HepG2 (cell line): ENCODE results near the gene CEBPB. TPM values are rescaled to one million over a fixed set of nuclear protein-coding genes. Genes with fewer than 3 reads are reported as not detected.

Source experiments
- CEBPB ChIP-seq: IDR thresholded peaks from 2 replicates; pipeline ENCODE4 v1.6.1; 2011; ENCODE audit warnings: low read depth, low read length, improper control_type of control experiment, borderline replicate concordance
- CHCHD3 ChIP-seq: sonication (generic); formaldehyde crosslinking; IDR thresholded peaks from 2 replicates; pipeline ENCODE4 v1.8.0; 2022; ENCODE audit warnings: mild to moderate bottlenecking, missing genetic modification reagents, moderate library complexity
- FIP1L1 ChIP-seq: fragments of 200-400 bp; formaldehyde crosslinking; IDR thresholded peaks from 2 replicates; pipeline ENCODE4 v1.6.1; 2018; ENCODE audit warnings: low read depth, mild to moderate bottlenecking, low read length, moderate library complexity, borderline replicate concordance; ENCODE audit not compliant: insufficient read depth
- HNF4G ChIP-seq, 2 experiments: sonication (generic) in 1 of 2; formaldehyde crosslinking in 1 of 2; IDR thresholded peaks; 2 replicates each; pipeline versions ENCODE4 v1.4.0 to v1.6.1; 2011 to 2020; ENCODE audit warnings: borderline replicate concordance in 2 of 2, low read depth in 2 of 2, mild to moderate bottlenecking in 2 of 2, low read length in 1 of 2, missing genetic modification reagents in 1 of 2, moderate library complexity in 1 of 2
- IRF2 ChIP-seq: IDR thresholded peaks from 2 replicates; pipeline ENCODE4 v1.6.1; 2018; ENCODE audit warnings: missing genetic modification reagents, missing compliant biosample characterization
- KDM5B ChIP-seq: sonication (generic); formaldehyde crosslinking; IDR thresholded peaks from 2 replicates; pipeline ENCODE4 v1.4.0; 2020; ENCODE audit warnings: missing genetic modification reagents, mild to moderate bottlenecking, borderline replicate concordance
- KDM6A ChIP-seq: IDR thresholded peaks from 2 replicates; pipeline ENCODE4 v1.6.1; 2016; ENCODE audit warnings: low read depth
- KLF13 ChIP-seq: sonication (generic); formaldehyde crosslinking; IDR thresholded peaks from 2 replicates; pipeline ENCODE4 v1.4.0; 2020; ENCODE audit warnings: mild to moderate bottlenecking, missing genetic modification reagents
- KMT2A ChIP-seq: sonication (generic); formaldehyde crosslinking; IDR thresholded peaks from 2 replicates; pipeline ENCODE4 v1.4.0; 2020; ENCODE audit warnings: missing genetic modification reagents
- TAF15 ChIP-seq: fragments of 200-400 bp; formaldehyde crosslinking; IDR thresholded peaks from one replicate; pipeline ENCODE4 v1.6.1; 2018; ENCODE audit warnings: mild to moderate bottlenecking, low read depth, low read length; ENCODE audit not compliant: poor library complexity, severe bottlenecking
- TOE1 ChIP-seq: sonication (generic); formaldehyde crosslinking; IDR thresholded peaks from 2 replicates; pipeline ENCODE4 v1.4.0; 2020; ENCODE audit warnings: mild to moderate bottlenecking, missing genetic modification reagents
- XRCC5 ChIP-seq: fragments of 200-400 bp; formaldehyde crosslinking; optimal IDR thresholded peaks from 2 replicates; pipeline ENCODE3; 2017; ENCODE audit warnings: mild to moderate bottlenecking, low read length
- YEATS2 ChIP-seq: sonication (generic); formaldehyde crosslinking; IDR thresholded peaks from 2 replicates; pipeline ENCODE4 v1.4.0; 2020; ENCODE audit warnings: missing genetic modification reagents, borderline replicate concordance
- ZNF17 ChIP-seq: sonication (generic); formaldehyde crosslinking; IDR thresholded peaks from 2 replicates; pipeline ENCODE4 v1.5.0; 2020; ENCODE audit warnings: mild to moderate bottlenecking, missing genetic modification reagents
- ZNF30 ChIP-seq: sonication (generic); formaldehyde crosslinking; IDR thresholded peaks from 2 replicates; pipeline ENCODE4 v1.5.0; 2020; ENCODE audit warnings: mild to moderate bottlenecking, missing genetic modification reagents
- ZNF329 ChIP-seq: sonication (generic); formaldehyde crosslinking; IDR thresholded peaks from 2 replicates; pipeline ENCODE4 v1.9.0; 2021; ENCODE audit warnings: low read depth, mild to moderate bottlenecking, missing genetic modification reagents
- ZNF432 ChIP-seq: sonication (generic); formaldehyde crosslinking; IDR thresholded peaks from 2 replicates; pipeline ENCODE4 v1.5.0; 2020; ENCODE audit warnings: missing genetic modification reagents, mild to moderate bottlenecking, borderline replicate concordance
- ZNF468 ChIP-seq: sonication (generic); formaldehyde crosslinking; IDR thresholded peaks from 2 replicates; pipeline ENCODE4 v1.8.0; 2022; ENCODE audit warnings: mild to moderate bottlenecking, moderate library complexity, missing genetic modification reagents
- ZNF598 ChIP-seq: sonication (generic); formaldehyde crosslinking; IDR thresholded peaks from 2 replicates; pipeline ENCODE4 v1.5.1; 2020; ENCODE audit warnings: mild to moderate bottlenecking, missing genetic modification reagents, borderline replicate concordance
- ZNF652 ChIP-seq: IDR thresholded peaks from 2 replicates; pipeline ENCODE4 v1.6.1; 2016; ENCODE audit warnings: low read depth, borderline replicate concordance
- ZNF790 ChIP-seq: sonication (generic); formaldehyde crosslinking; IDR thresholded peaks from 2 replicates; pipeline ENCODE4 v1.8.0; 2022; ENCODE audit warnings: missing genetic modification reagents, mild to moderate bottlenecking, borderline replicate concordance
- ZNF841 ChIP-seq: sonication (generic); formaldehyde crosslinking; IDR thresholded peaks from 2 replicates; pipeline ENCODE4 v1.8.1; 2023; ENCODE audit warnings: missing genetic modification reagents, borderline replicate concordance
- polyA plus RNA-seq, 8 experiments: library from polyadenylated mRNA; depleted of rRNA in 3 of 8; stranded (reverse) in 7 of 8; unstranded in 1 of 8; fragments of >200 nt; fragmentation: Illumina TruSeq in 4 of 8; extraction: Trizol in 4 of 8; gene quantifications; 2 replicates each; pipeline versions ENCODE4 v1.2.1 to v1.2.3, GENCODE V29; 2011 to 2016; ENCODE audit warnings: low read depth in 4 of 8, missing spikeins in 1 of 8, mixed read lengths in 1 of 8; ENCODE audit not compliant: insufficient read depth in 1 of 8
- total RNA-seq, 5 experiments: library from RNA; depleted of rRNA; stranded (reverse); fragments of >200 nt; fragmentation: Illumina TruSeq; extraction: Trizol; gene quantifications; 2 replicates each; pipeline ENCODE4 v1.2.3, GENCODE V29; 2016; ENCODE audit warnings: low read depth in 1 of 5
- TF ChIP-seq, protein P1 (sequence below): IDR thresholded peaks from 2 replicates; pipeline ENCODE4 v1.6.1; 2016; ENCODE audit warnings: control low read depth
- TF ChIP-seq, protein P2 (sequence below): IDR thresholded peaks from 2 replicates; pipeline ENCODE4 v1.6.1; 2018; ENCODE audit warnings: missing genetic modification reagents, mild to moderate bottlenecking, missing compliant biosample characterization
- TF ChIP-seq, protein P3 (sequence below): sonication (generic); formaldehyde crosslinking; IDR thresholded peaks from 2 replicates; pipeline ENCODE4 v1.9.0; 2022; ENCODE audit warnings: low read depth, missing genetic modification reagents
- TF ChIP-seq, protein P4 (sequence below): sonication (generic); formaldehyde crosslinking; IDR thresholded peaks from 2 replicates; pipeline ENCODE4 v1.5.0; 2020; ENCODE audit warnings: missing genetic modification reagents

CEBPB gene
- total and polyA plus RNA-seq, 2 of the 13 experiments (the other 11 are each of a cell fraction or from before 2014, with no cell fraction given): 18.5 to 28.2 TPM

DNA sequence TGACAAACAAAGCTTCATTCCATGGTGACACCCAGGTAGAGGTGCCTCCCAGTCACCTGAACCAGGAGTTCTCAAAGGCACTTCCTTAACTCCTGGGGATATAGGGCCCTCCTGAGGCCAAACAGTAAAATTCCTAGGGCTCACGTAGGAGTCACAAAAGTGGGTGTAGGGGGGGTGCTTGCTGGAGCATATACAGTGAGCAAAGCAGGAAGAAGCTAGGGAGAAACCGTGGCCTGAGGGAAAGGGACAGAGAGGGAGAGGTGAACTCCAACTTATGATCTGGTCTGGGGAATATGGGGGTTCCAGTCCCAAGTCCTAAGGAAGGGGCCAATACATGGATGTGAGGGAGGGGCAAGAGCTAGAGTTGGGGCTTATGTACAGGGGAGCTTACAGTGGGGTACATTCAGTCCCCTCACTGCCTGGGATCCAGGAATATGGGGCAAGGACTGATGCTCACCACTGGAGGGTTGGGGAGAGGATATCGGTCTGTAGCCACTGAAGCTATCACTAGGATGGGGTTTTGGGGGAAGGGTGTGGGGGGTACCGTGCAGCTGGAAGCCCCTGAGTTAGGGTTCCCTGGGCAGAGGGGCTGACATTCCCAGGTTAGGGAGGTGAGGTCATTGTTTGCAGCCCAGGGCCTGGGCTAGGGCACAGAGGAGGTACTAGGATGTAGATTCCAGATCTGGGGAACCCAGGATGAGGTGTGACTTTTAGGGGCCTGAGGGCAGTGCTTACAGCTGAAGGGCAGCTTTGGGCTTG is 38.1 kb upstream of the CEBPB start (continued):
- TF ChIP-seq TAF15: no peak
- no peak for TF ChIP-seq ZNF17 (CRISPR knock-in tag)
- TF ChIP-seq, protein P1, sequence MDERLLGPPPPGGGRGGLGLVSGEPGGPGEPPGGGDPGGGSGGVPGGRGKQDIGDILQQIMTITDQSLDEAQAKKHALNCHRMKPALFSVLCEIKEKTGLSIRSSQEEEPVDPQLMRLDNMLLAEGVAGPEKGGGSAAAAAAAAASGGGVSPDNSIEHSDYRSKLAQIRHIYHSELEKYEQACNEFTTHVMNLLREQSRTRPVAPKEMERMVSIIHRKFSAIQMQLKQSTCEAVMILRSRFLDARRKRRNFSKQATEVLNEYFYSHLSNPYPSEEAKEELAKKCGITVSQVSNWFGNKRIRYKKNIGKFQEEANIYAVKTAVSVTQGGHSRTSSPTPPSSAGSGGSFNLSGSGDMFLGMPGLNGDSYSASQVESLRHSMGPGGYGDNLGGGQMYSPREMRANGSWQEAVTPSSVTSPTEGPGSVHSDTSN (CRISPR knock-in tag): no peak
- no peak for TF ChIP-seq ZNF790 (CRISPR knock-in tag)
- no peak for TF ChIP-seq ZNF468 (CRISPR knock-in tag)
- no peak for TF ChIP-seq ZNF432
- no peak for TF ChIP-seq KDM6A (CRISPR knock-in tag)
- TF ChIP-seq, protein P2, sequence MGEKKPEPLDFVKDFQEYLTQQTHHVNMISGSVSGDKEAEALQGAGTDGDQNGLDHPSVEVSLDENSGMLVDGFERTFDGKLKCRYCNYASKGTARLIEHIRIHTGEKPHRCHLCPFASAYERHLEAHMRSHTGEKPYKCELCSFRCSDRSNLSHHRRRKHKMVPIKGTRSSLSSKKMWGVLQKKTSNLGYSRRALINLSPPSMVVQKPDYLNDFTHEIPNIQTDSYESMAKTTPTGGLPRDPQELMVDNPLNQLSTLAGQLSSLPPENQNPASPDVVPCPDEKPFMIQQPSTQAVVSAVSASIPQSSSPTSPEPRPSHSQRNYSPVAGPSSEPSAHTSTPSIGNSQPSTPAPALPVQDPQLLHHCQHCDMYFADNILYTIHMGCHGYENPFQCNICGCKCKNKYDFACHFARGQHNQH (CRISPR knock-in tag): no peak
- no peak for TF ChIP-seq ZNF841 (CRISPR knock-in tag)
- no peak for TF ChIP-seq XRCC5
- no peak for TF ChIP-seq TOE1 (CRISPR knock-in tag)
- TF ChIP-seq KDM5B (CRISPR knock-in tag): no peak
- TF ChIP-seq KLF13: 0 out of 2 replicates have a peak, but pooled peaks have one; percentile 60
- TF ChIP-seq, protein P3, sequence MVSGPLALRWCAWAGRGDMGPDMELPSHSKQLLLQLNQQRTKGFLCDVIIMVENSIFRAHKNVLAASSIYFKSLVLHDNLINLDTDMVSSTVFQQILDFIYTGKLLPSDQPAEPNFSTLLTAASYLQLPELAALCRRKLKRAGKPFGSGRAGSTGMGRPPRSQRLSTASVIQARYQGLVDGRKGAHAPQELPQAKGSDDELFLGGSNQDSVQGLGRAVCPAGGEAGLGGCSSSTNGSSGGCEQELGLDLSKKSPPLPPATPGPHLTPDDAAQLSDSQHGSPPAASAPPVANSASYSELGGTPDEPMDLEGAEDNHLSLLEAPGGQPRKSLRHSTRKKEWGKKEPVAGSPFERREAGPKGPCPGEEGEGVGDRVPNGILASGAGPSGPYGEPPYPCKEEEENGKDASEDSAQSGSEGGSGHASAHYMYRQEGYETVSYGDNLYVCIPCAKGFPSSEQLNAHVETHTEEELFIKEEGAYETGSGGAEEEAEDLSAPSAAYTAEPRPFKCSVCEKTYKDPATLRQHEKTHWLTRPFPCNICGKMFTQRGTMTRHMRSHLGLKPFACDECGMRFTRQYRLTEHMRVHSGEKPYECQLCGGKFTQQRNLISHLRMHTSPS: no peak; the same call in 1 of the 2 replicates
- TF ChIP-seq ZNF30 (CRISPR knock-in tag): no peak
- no peak for TF ChIP-seq CHCHD3 (CRISPR knock-in tag)
- no peak for TF ChIP-seq HNF4G (IDR thresholded peaks at IDR 0.05; ENCODE audit: borderline replicate concordance, low read depth, low read length)
- no peak for TF ChIP-seq HNF4G (CRISPR knock-in tag; IDR thresholded peaks at IDR 0.05; ENCODE audit: borderline replicate concordance, low read depth)
- no peak for TF ChIP-seq YEATS2 (CRISPR knock-in tag)
- TF ChIP-seq CEBPB: no peak
- TF ChIP-seq ZNF652 (CRISPR knock-in tag): no peak
- no peak for TF ChIP-seq ZNF329 (CRISPR knock-in tag)
- no peak for TF ChIP-seq KMT2A (CRISPR knock-in tag)
- TF ChIP-seq, protein P4, sequence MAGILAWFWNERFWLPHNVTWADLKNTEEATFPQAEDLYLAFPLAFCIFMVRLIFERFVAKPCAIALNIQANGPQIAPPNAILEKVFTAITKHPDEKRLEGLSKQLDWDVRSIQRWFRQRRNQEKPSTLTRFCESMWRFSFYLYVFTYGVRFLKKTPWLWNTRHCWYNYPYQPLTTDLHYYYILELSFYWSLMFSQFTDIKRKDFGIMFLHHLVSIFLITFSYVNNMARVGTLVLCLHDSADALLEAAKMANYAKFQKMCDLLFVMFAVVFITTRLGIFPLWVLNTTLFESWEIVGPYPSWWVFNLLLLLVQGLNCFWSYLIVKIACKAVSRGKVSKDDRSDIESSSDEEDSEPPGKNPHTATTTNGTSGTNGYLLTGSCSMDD (CRISPR knock-in tag): no peak
- TF ChIP-seq FIP1L1: no peak
- TF ChIP-seq ZNF598: 0 out of 2 replicates have a peak, but pooled peaks have one; percentile 84
- TF ChIP-seq IRF2 (CRISPR knock-in tag): no peak
